A549 (cell line): ENCODE measurements around the gene KRT13. TPM values are rescaled to one million over a fixed set of nuclear protein-coding genes. Genes with fewer than 3 reads are reported as not detected.

Experiments used
- ATAC-seq, 2 experiments: fragments of 200-7000 bp in 1 of 2; fragments of >200 bp in 1 of 2; cut with Nextera tagmentation in 1 of 2; cut with Tn5 transposase in 1 of 2; 3 replicates each; pipeline versions ENCODE4 v1.8.0 to v1.9.1; 2018 to 2020; ENCODE audit warnings: mild to moderate bottlenecking in 1 of 2, moderate library complexity in 1 of 2
- CTCF ChIA-PET: fragments of 300-600 bp; sonication (Branson Sonifier 250); formaldehyde crosslinking; extraction: SDS; loops from one replicate; lab custom pipeline; 2021; ENCODE audit warnings: antibody characterized with exemption, inconsistent platforms; lab: Yijun Ruan, JAX
- POLR2A ChIA-PET: fragments of 350-600 bp; formaldehyde crosslinking; extraction: SDS; loops from one replicate; lab custom pipeline; 2021; ENCODE audit warnings: antibody characterized with exemption, inconsistent platforms; lab: Yijun Ruan, JAX
- DNase-seq, 2 experiments: peaks; one replicate each; pipeline versions ENCODE4 v3.0.0 to v3.0.0-alpha.2; 2011 to 2016; ENCODE audit warnings: low read depth in 1 of 2, low spot score in 1 of 2
- FAIRE-seq: peaks from 2 replicates; lab custom pipeline; 2011; peaks lifted over from hg19 to GRCh38; lab: Jason Lieb, UNC
- H3K27ac ChIP-seq, 2 experiments: fragments of >200 bp; sonication (Bioruptor Twin); formaldehyde crosslinking; 3 replicates each; pipeline ENCODE4 v1.5.1; 2016 to 2017
- H3K4me1 ChIP-seq: fragments of >200 bp; sonication (Bioruptor Twin); formaldehyde crosslinking; 3 replicates; pipeline ENCODE4 v1.6.1; 2016
- H3K4me2 ChIP-seq: fragments of >200 bp; sonication (Bioruptor Twin); formaldehyde crosslinking; 3 replicates; pipeline ENCODE4 v1.6.1; 2016
- H3K4me3 ChIP-seq: fragments of >200 bp; sonication (Bioruptor Twin); formaldehyde crosslinking; 3 replicates; pipeline ENCODE4 v1.5.1; 2016
- H3K9me3 ChIP-seq: fragments of >200 bp; sonication (Bioruptor Twin); formaldehyde crosslinking; 3 replicates; pipeline ENCODE4 v1.6.1; 2016
- ATOH8 ChIP-seq: fragments of 250-450 bp; sonication (Bioruptor Pico); IDR thresholded peaks from 2 replicates; pipeline ENCODE4 v1.5.0; 2020; ENCODE audit warnings: low read depth, mild to moderate bottlenecking, moderate library complexity
- BCL3 ChIP-seq: fragments of >200 bp; sonication (Bioruptor Twin); formaldehyde crosslinking; IDR thresholded peaks from 3 replicates; pipeline ENCODE4 v1.6.1; 2016
- CHD4 ChIP-seq: fragments of 200-600 bp; sonication (generic); IDR thresholded peaks from 2 replicates; pipeline ENCODE4 v1.6.1; 2016; ENCODE audit warnings: antibody characterized with exemption, mild to moderate bottlenecking, borderline replicate concordance
- EHMT2 ChIP-seq: fragments of 200-600 bp; sonication (generic); IDR thresholded peaks from 2 replicates; pipeline ENCODE4 v1.6.1; 2016; ENCODE audit warnings: antibody characterized with exemption, low read depth, mild to moderate bottlenecking, moderate library complexity
- EP300 ChIP-seq, 2 experiments: fragments of >200 bp; sonication (Bioruptor Twin); formaldehyde crosslinking; IDR thresholded peaks; 2 replicates in 1 of 2; 3 replicates in 1 of 2; pipeline ENCODE4 v1.6.1; 2016 to 2017
- FOSL2 ChIP-seq, 2 experiments: fragments of 450-650 bp in 1 of 2; fragments of >200 bp in 1 of 2; sonication (Bioruptor Twin) in 1 of 2; formaldehyde crosslinking; IDR thresholded peaks; 2 replicates each; pipeline versions ENCODE4 v1.5.0 to v1.6.1; 2016 to 2020; ENCODE audit warnings: mild to moderate bottlenecking in 1 of 2, moderate library complexity in 1 of 2
- HOXB5 ChIP-seq: fragments of 250-450 bp; sonication (Bioruptor Pico); IDR thresholded peaks from 2 replicates; pipeline ENCODE4 v1.5.0; 2020; ENCODE audit warnings: mild to moderate bottlenecking, moderate library complexity
- KDM1A ChIP-seq: fragments of 200-600 bp; sonication (generic); IDR thresholded peaks from 2 replicates; pipeline ENCODE4 v1.6.1; 2016; ENCODE audit warnings: low read depth, mild to moderate bottlenecking
- KDM5A ChIP-seq: fragments of 200-600 bp; sonication (generic); IDR thresholded peaks from 2 replicates; pipeline ENCODE4 v1.6.1; 2016; ENCODE audit warnings: antibody characterized with exemption, mild to moderate bottlenecking
- MAX ChIP-seq: IDR thresholded peaks from 2 replicates; pipeline ENCODE4 v1.6.1; 2012
- MAZ ChIP-seq: fragments of 150-350 bp; IDR thresholded peaks from 2 replicates; pipeline ENCODE4 v1.6.1; 2014; ENCODE audit warnings: antibody characterized with exemption, low read depth, low read length, borderline replicate concordance
- NPAS2 ChIP-seq: fragments of 250-450 bp; sonication (Bioruptor Pico); IDR thresholded peaks from 2 replicates; pipeline ENCODE4 v1.8.0; 2022; ENCODE audit warnings: mild to moderate bottlenecking, moderate library complexity, borderline replicate concordance
- PHF8 ChIP-seq: fragments of 200-600 bp; sonication (generic); IDR thresholded peaks from 2 replicates; pipeline ENCODE4 v1.6.1; 2016; ENCODE audit warnings: low read depth, mild to moderate bottlenecking, antibody characterized with exemption, moderate library complexity, borderline replicate concordance
- RAD21 ChIP-seq, 2 experiments: fragments of >200 bp in 1 of 2; sonication (Bioruptor Twin) in 1 of 2; formaldehyde crosslinking in 1 of 2; IDR thresholded peaks in 1 of 2; conservative IDR thresholded peaks in 1 of 2; 2 replicates in 1 of 2; 3 replicates in 1 of 2; pipeline ENCODE4 v1.6.1; 2012 to 2018; ENCODE audit warnings: inconsistent platforms in 1 of 2
- RARB ChIP-seq: fragments of 250-450 bp; sonication (Bioruptor Pico); IDR thresholded peaks from 2 replicates; pipeline ENCODE4 v1.8.0; 2021; ENCODE audit warnings: mild to moderate bottlenecking, moderate library complexity
- RNF2 ChIP-seq: fragments of 200-600 bp; sonication (generic); IDR thresholded peaks from 2 replicates; pipeline ENCODE4 v1.6.1; 2016; ENCODE audit warnings: low read depth, mild to moderate bottlenecking, antibody characterized with exemption, moderate library complexity, borderline replicate concordance
- SMC3 ChIP-seq: fragments of >200 bp; sonication (Bioruptor Twin); formaldehyde crosslinking; IDR thresholded peaks from 3 replicates; pipeline ENCODE4 v1.6.1; 2018; ENCODE audit warnings: inconsistent platforms
- ZC3H11A ChIP-seq: fragments of 450-650 bp; IDR thresholded peaks from 2 replicates; pipeline ENCODE4 v1.6.1; 2014; ENCODE audit warnings: antibody characterized with exemption, mild to moderate bottlenecking
- ZFP36 ChIP-seq: fragments of 450-650 bp; IDR thresholded peaks from 2 replicates; pipeline ENCODE4 v1.6.1; 2014; ENCODE audit warnings: borderline replicate concordance; ENCODE audit not compliant: partially characterized antibody
- WGBS: methylation state at CpG from one replicate; pipeline ENCODE4 v1.1.6; 2017; ENCODE audit errors: missing lambda C conversion rate; 5-methylcytosine and 5-hydroxymethylcytosine counted together
- polyA plus RNA-seq, 4 experiments: library from polyadenylated mRNA; depleted of rRNA in 3 of 4; stranded (reverse); fragments of >200 nt; fragmentation: RNase III in 1 of 4; extraction: RNeasy Plus Mini Kit Qiagen cat#74134 plus additional on column Dnase treatment in 1 of 4; gene quantifications; 2 replicates in 3 of 4; 3 replicates in 1 of 4; pipeline ENCODE4 v1.2.3, GENCODE V29; 2011 to 2017

KRT13 gene
- polyA plus RNA-seq, 2 of the 4 experiments (the other 2 are of a cell fraction) = 0.06 TPM; not detected in 1

- TF ChIP-seq KDM1A (no peak), MAX (no peak), EHMT2 (no peak), BCL3 (no peak), HOXB5 (CRISPR knock-in tag) (no peak), RARB (CRISPR knock-in tag) (no peak), MAZ (no peak), EP300 (IDR thresholded peaks at IDR 0.05) (no peak), PHF8 (no peak), NPAS2 (CRISPR knock-in tag) (no peak), SMC3 (no peak), ZC3H11A (no peak), CHD4 (no peak), ZFP36 (no peak)
- ATAC-seq (no peak), FAIRE-seq (no peak), DNase-seq (no peak)
- POLR2A ChIA-PET = no interaction called here
- Histone ChIP-seq H3K9me3 (peaks cover 6% of the 10 kb centered on the region; the same call in 2 of the 3 replicates), H3K4me1 (peaks cover 13% of the 10 kb centered on the region), H3K4me3 (no peak overlapping the region), H3K27ac (no peak overlapping the region), H3K4me2 (no peak overlapping the region)
- WGBS = 67% methylated on average over 15 of the region's 15 CpGs
- CTCF ChIA-PET = interaction anchor here (0.8 to 4.9 kb wide), 8 partner anchors 11 to 140 kb away, joined by 3 to 25 read pairs (median 5); partner anchors contain the start of gene KRT38
These were observed 42.7 kb downstream of the KRT13 start for GRCh38 chr17:41462705-41463104.

- 66% methylated on average over 4 of the region's 4 CpGs for WGBS
- Histone ChIP-seq H3K9me3 (no peaks in the 10 kb centered on the region), H3K4me1 (no peaks in the 10 kb centered on the region), H3K27ac (no peak overlapping the region), H3K4me2 (no peak overlapping the region), H3K4me3 (no peak overlapping the region)
- no peak for ATAC-seq
- POLR2A ChIA-PET = no interaction called here
- no peak for DNase-seq
- FAIRE-seq = no peak
- TF ChIP-seq RNF2 (no peak), ATOH8 (CRISPR knock-in tag) (no peak), KDM5A (no peak)
- CTCF ChIA-PET = interaction anchor here (0.9 to 4.9 kb wide), 7 partner anchors 8 to 190 kb away, joined by 3 to 20 read pairs (median 4); no protein-coding TSS in a partner anchor
These were observed 47.7 kb downstream of the KRT13 start for GRCh38 chr17:41457676-41458075.

GRCh38 chr17:41456204-41456603, 49.2 kb downstream of the KRT13 start:
- Histone ChIP-seq H3K4me2 (no peak overlapping the region), H3K9me3 (no peaks in the 10 kb centered on the region), H3K4me1 (no peaks in the 10 kb centered on the region), H3K27ac (no peak overlapping the region), H3K4me3 (no peak overlapping the region)
- FAIRE-seq = no peak
- POLR2A ChIA-PET = no interaction called here
- ATAC-seq = peak in 1 of 2 experiments; percentile 54; a peak in 3 of 6 replicates
- 85% methylated on average over 3 of the region's 3 CpGs for WGBS
- TF ChIP-seq RAD21 (conservative IDR thresholded peaks at IDR 0.05 in 1 of 2, IDR thresholded peaks at IDR 0.05 in 1 of 2) = peak in 1 of 2 experiments; percentile 42; a peak in 2 of 5 replicates
- no peak for TF ChIP-seq FOSL2 (IDR thresholded peaks at IDR 0.05)
- no peak for TF ChIP-seq FOSL2 (CRISPR knock-in tag; IDR thresholded peaks at IDR 0.05)
- peak; percentile 27; the same call in 1 of the 3 replicates for TF ChIP-seq SMC3
- DNase-seq = peak in 1 of 2 experiments; percentile 25
- CTCF ChIA-PET = interaction anchor here (1.1 to 1.5 kb wide), 2 partner anchors 134 to 192 kb away, joined by 3 read pairs; no protein-coding TSS in a partner anchor
